DMS153 treated with DMSO at 0.1 percent for 48 hours (cell line): ENCODE measurements around the gene ALG6.
A peak's percentile ranks its signal among the peaks of the same experiment; 100 is the strongest.
"Not testable (repeated sequence)": the region's sequence is repeated elsewhere in the genome, so short reads cannot be mapped to it uniquely, and the experiment has no call there.

Source experiments
- DNase-seq: peaks from one replicate; lab custom pipeline; 2025; ENCODE audit not compliant: unreplicated experiment; lab: John Stamatoyannopoulos, UW

The ALG6 gene

GRCh38 chr1:63328122-63328521 is 39.3 kb upstream of the ALG6 start:
- no peak for DNase-seq

- no peak for DNase-seq
Measured at GRCh38 chr1:63328781-63329180, 38.6 kb upstream of the ALG6 start.

GRCh38 chr1:63329621-63330330 is 37.7 kb upstream of the ALG6 start:
- DNase-seq = no peak

GRCh38 chr1:63330331-63330916 is 37.0 kb upstream of the ALG6 start:
- no peak for DNase-seq

- DNase-seq = no peak
Measured at GRCh38 chr1:63342402-63342801, 25.0 kb upstream of the ALG6 start.

- no peak for DNase-seq
Measured at GRCh38 chr1:63343922-63344321, 23.5 kb upstream of the ALG6 start.

- DNase-seq = no peak
Measured at GRCh38 chr1:63350320-63350719, 17.1 kb upstream of the ALG6 start.

GRCh38 chr1:63352736-63353135 is 14.7 kb upstream of the ALG6 start:
- DNase-seq = no peak

GRCh38 chr1:63356234-63356633 is 11.2 kb upstream of the ALG6 start:
- DNase-seq = not testable (repeated sequence)

GRCh38 chr1:63359561-63359960 is 7.9 kb upstream of the ALG6 start:
- no peak for DNase-seq

GRCh38 chr1:63362073-63362472 is 5.4 kb upstream of the ALG6 start:
- no peak for DNase-seq

GRCh38 chr1:63362578-63362977 is 4.8 kb upstream of the ALG6 start:
- DNase-seq = no peak

- no peak for DNase-seq
Measured at GRCh38 chr1:63363014-63363413, 4.4 kb upstream of the ALG6 start.

GRCh38 chr1:63366908-63367214 is 566 bp upstream of the ALG6 start:
- peak; percentile 3 for DNase-seq

- DNase-seq = no peak
Measured at GRCh38 chr1:63368131-63368530, 704 bp downstream of the ALG6 start.

- DNase-seq = no peak
Measured at GRCh38 chr1:63379583-63379982, 12.2 kb downstream of the ALG6 start.

GRCh38 chr1:63381741-63382140 is 14.3 kb downstream of the ALG6 start:
- no peak for DNase-seq

- DNase-seq = no peak
Measured at GRCh38 chr1:63401945-63402344, 34.5 kb downstream of the ALG6 start.

GRCh38 chr1:63403386-63403785 is 36.0 kb downstream of the ALG6 start:
- no peak for DNase-seq

GRCh38 chr1:63405021-63405420 is 37.6 kb downstream of the ALG6 start:
- DNase-seq = no peak

- DNase-seq = no peak
Measured at GRCh38 chr1:63405987-63406386, 38.6 kb downstream of the ALG6 start.

- no peak for DNase-seq
Measured at GRCh38 chr1:63407002-63407401, 39.6 kb downstream of the ALG6 start.

- no peak for DNase-seq
Measured at GRCh38 chr1:63408331-63408730, 40.9 kb downstream of the ALG6 start.
